Measurements from ENCODE around the gene NDST1.

Gene NDST1

GRCh38 chr5:150603052-150603451, 95.1 kb downstream of the NDST1 start:
- no peaks in the 10 kb centered on the region for H3K9me3 ChIP-seq (ENCODE audit: control insufficient read depth, insufficient read depth, low read length)
- no peaks in the 10 kb centered on the region for H3K36me3 ChIP-seq (ENCODE audit: insufficient read depth, low read length)
- no peak overlapping the region for H3K9ac ChIP-seq (ENCODE audit: low read depth, low read length)
- no peaks in the 10 kb centered on the region for H3K4me1 ChIP-seq (ENCODE audit: insufficient read depth, low read length)

GRCh38 chr5:150603491-150603890, 95.6 kb downstream of the NDST1 start:
- Histone ChIP-seq H3K36me3 (ENCODE audit: insufficient read depth, low read length) (no peaks in the 10 kb centered on the region), H3K9ac (ENCODE audit: low read depth, low read length) (no peak overlapping the region), H3K9me3 (ENCODE audit: control insufficient read depth, insufficient read depth, low read length) (no peaks in the 10 kb centered on the region), H3K4me1 (ENCODE audit: insufficient read depth, low read length) (no peaks in the 10 kb centered on the region)

- Histone ChIP-seq H3K4me1 (ENCODE audit: insufficient read depth, low read length) (no peaks in the 10 kb centered on the region), H3K36me3 (ENCODE audit: insufficient read depth, low read length) (no peaks in the 10 kb centered on the region), H3K9ac (ENCODE audit: low read depth, low read length) (no peak overlapping the region), H3K9me3 (ENCODE audit: control insufficient read depth, insufficient read depth, low read length) (no peaks in the 10 kb centered on the region)
These were observed 96.1 kb downstream of the NDST1 start for GRCh38 chr5:150604010-150604409.

GRCh38 chr5:150604894-150605440, 97.0 kb downstream of the NDST1 start:
- Histone ChIP-seq H3K9me3 (ENCODE audit: control insufficient read depth, insufficient read depth, low read length) (no peaks in the 10 kb centered on the region), H3K36me3 (ENCODE audit: insufficient read depth, low read length) (no peaks in the 10 kb centered on the region), H3K4me1 (ENCODE audit: insufficient read depth, low read length) (no peaks in the 10 kb centered on the region), H3K9ac (ENCODE audit: low read depth, low read length) (no peak overlapping the region)

- no peaks in the 10 kb centered on the region for H3K4me1 ChIP-seq (ENCODE audit: insufficient read depth, low read length)
- no peak overlapping the region for H3K9ac ChIP-seq (ENCODE audit: low read depth, low read length)
- no peaks in the 10 kb centered on the region for H3K36me3 ChIP-seq (ENCODE audit: insufficient read depth, low read length)
- no peaks in the 10 kb centered on the region for H3K9me3 ChIP-seq (ENCODE audit: control insufficient read depth, insufficient read depth, low read length)
These were observed 97.6 kb downstream of the NDST1 start for GRCh38 chr5:150605546-150605945.

GRCh38 chr5:150606476-150606875, 98.5 kb downstream of the NDST1 start:
- no peaks in the 10 kb centered on the region for H3K36me3 ChIP-seq (ENCODE audit: insufficient read depth, low read length)
- H3K9ac ChIP-seq (ENCODE audit: low read depth, low read length), result no peak overlapping the region
- H3K9me3 ChIP-seq (ENCODE audit: control insufficient read depth, insufficient read depth, low read length), result no peaks in the 10 kb centered on the region
- no peaks in the 10 kb centered on the region; the same call in 1 of the 2 replicates for H3K4me1 ChIP-seq (ENCODE audit: insufficient read depth, low read length)

GRCh38 chr5:150607105-150607504, 99.2 kb downstream of the NDST1 start:
- H3K9ac ChIP-seq (ENCODE audit: low read depth, low read length), result no peak overlapping the region
- no peaks in the 10 kb centered on the region; the same call in 1 of the 2 replicates for H3K4me1 ChIP-seq (ENCODE audit: insufficient read depth, low read length)
- H3K36me3 ChIP-seq (ENCODE audit: insufficient read depth, low read length), result no peaks in the 10 kb centered on the region
- no peaks in the 10 kb centered on the region for H3K9me3 ChIP-seq (ENCODE audit: control insufficient read depth, insufficient read depth, low read length)

Data from ES-I3 (cell line).